ENCODE results near the gene AFAP1. TPM values are rescaled to one million over a fixed set of nuclear protein-coding genes. Genes with fewer than 3 reads are reported as not detected.

Gene AFAP1, protein sequence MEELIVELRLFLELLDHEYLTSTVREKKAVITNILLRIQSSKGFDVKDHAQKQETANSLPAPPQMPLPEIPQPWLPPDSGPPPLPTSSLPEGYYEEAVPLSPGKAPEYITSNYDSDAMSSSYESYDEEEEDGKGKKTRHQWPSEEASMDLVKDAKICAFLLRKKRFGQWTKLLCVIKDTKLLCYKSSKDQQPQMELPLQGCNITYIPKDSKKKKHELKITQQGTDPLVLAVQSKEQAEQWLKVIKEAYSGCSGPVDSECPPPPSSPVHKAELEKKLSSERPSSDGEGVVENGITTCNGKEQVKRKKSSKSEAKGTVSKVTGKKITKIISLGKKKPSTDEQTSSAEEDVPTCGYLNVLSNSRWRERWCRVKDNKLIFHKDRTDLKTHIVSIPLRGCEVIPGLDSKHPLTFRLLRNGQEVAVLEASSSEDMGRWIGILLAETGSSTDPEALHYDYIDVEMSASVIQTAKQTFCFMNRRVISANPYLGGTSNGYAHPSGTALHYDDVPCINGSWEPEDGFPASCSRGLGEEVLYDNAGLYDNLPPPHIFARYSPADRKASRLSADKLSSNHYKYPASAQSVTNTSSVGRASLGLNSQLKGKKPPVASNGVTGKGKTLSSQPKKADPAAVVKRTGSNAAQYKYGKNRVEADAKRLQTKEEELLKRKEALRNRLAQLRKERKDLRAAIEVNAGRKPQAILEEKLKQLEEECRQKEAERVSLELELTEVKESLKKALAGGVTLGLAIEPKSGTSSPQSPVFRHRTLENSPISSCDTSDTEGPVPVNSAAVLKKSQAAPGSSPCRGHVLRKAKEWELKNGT
- 6.2 and 6.7 TPM in 2 replicates for total RNA-seq

DNA sequence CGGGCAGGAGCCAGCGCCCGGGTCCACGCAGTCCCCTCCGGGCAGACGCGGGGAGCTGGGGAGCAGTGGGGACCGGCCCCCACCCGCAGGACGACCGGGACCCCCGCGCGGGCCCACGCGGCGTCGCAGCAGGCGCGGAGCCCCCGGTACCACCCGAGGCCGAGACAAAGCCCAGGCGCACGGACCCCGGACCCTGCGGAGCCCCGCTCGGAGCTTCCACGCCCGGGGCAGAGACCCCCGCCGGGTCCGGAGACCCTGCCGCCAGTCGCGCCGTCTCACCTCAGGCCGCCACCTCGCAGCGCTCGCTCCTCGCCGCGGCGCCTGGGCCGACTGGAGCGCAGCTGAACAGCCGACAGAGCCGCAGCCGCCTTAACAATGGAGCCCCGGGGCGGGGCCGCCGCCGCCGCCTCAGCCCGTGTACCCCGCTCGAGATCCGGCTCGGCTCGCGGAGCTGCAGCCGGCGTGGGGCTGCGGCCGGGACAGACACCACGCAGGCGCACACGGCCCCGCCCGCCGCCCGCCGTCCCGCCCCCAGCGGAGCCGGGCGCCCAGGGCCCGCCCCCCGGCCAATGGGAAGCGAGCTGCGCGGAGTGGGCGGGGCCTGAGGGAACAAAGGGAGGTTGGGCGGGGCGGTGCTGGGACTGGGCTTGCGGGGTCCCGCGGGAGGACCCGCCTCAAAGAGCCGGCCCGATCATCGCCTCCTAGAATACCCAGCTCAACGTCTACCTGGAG is at the start of gene AFAP1:
Gene AFAP1, minus strand, starts transcription at position 485 of the 732 bp plus-strand sequence. CDS start 67,783 bp downstream, outside the sequence.
- intact Hi-C loops (cut with micrococcal nuclease), result loop anchor here (1.0 to 10.0 kb wide), 3 partner anchors 31 to 1155 kb away; partner anchors contain the start of gene KIAA0232

DNA sequence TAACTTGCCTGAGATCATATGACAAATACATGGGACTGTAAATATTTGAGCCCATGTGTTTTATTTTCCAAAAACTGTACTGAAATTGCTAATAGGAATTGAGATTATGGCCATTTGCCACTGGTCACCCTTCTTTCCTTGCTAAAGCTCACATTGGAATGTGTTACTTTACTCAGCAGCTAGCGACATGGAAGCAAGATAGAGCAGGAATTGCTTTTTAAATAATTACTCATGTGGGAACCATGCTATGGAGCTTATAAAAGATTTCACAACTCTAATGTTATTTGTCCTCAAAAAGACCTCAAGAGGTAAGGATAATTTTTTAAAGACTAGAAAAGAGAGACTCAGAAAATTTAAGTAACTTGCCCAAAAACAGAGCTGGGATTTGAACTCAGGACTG is 48.8 kb upstream of the AFAP1 start:
- intact Hi-C loops (cut with micrococcal nuclease), result loop anchor here (5.0 kb wide), 1 partner anchor 111 kb away; no protein-coding TSS in a partner anchor

DNA sequence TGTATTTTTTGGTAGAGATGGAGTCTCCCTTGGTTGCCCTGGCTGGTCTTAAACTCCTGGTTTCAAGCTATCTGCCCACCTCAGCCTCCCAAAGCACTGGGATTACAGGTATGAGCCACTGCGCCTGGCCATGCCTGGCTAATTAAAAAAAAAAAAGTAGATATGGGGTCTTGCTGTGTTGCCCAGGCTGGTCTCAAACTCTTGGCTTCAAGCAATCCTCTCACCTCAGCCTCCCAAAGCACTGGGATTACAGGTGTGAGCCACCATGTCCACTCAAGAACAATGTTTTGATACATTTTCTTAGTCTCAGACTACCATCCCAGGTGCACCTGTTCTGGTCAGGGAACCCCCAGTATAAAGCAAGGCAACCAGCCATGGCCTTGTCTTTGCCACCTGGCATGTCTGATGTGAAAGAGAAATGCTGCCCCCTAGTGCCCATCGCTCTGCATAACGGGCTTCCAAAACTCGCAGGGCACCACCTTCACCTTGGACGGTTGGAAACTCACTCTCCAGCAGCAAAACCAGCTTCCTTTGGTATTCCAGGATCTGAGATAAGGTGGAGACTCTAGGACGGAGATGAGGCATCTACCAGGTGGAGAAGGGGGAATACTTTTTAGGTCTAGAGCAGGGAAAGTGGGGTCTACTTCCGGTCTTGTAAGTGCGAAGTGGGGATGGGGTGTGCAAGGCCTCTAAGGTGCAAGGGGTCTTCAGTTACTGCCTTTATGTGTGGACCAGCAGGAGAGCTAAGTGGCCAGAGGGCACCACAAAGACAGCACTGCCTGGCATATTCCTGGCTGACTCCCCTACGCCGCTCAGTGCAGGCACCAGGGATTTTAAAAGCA is 47.7 kb upstream of the AFAP1 start:
- intact Hi-C loops (cut with micrococcal nuclease), result loop anchor here (1.0 to 5.0 kb wide), 3 partner anchors 110 to 228 kb away; no protein-coding TSS in a partner anchor

DNA sequence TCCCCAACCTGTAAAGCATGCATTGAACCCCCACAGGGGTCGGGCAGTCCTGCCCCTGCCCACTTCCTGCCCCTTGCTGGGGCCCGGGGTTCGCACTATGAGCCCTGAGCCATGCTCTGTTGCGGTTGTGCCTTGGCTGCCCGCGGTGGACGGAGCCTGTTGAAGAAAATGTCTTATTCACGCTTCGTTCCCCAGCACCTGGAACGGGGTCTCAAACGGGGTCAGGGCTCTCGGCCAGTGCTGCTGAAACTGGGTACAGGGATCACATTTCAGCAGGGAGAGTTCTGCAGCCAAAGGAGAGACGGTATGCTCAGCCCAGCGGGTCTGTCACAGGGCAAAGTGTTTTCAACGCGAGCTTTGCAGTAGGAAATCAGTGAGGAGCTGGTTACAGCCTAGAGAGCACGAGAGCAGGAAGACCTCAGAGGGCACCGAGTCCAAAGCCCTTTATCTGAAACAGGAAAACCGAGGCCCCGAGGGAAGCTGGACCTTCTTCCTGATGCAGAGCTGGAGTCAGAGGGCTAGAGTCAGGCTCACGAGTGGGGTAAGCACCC is 46.3 kb upstream of the AFAP1 start:
- intact Hi-C loops (cut with micrococcal nuclease), result loop anchor here (5.0 kb wide), 1 partner anchor 109 kb away; no protein-coding TSS in a partner anchor

DNA sequence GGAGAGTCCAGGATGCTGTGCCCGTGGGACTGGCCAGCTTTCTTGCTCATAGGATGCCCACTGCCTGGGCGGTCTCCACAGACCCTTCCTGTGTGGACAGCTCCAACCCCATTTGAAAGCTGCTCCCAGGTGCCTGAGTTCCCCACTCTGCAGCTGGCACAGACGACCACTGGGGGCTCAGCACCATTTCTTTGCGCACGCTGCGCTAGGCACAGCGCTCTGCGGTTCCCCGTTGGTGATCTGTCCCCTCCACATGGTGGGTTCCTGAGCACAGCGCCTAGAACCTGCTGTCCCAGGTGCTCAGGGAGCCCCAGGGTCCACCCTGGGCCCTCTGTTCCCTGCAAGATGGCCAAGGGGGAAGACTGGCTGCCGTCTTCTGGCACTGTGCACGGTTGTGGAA is 45.4 kb upstream of the AFAP1 start:
- intact Hi-C loops (cut with micrococcal nuclease), result loop anchor here (5.0 kb wide), 1 partner anchor 108 kb away; no protein-coding TSS in a partner anchor

DNA sequence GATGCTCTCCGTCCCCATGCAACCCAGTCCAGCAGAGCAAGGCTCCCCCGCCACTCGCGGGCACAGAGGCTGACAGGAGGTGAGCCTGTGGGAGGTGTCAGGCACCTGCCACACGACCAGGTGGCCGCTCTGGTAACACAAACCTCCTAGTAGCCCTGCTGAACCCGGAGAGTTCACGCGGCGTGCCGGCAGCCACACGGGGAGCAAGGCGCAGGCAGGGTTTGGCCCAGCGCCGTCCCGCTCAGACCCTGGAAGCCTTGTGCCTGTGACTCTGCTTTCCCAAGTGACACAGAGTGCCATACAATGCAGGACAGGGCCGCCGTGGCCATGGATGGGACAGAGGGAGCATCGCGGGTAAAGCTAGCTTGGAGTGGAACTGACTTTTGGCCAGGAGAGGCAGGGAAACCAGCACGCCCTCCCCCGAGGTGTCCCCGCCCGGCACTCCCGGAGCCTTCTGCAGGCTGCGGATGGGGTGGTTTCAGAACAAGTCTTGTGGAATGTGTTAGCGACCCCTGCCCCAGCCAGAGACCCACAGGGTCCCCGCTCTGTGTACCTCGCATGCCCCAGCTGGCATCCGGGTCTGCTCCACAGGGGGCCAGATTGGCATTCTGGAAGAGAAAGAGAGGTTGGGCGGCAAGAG is 44.7 kb upstream of the AFAP1 start:
- intact Hi-C loops (cut with micrococcal nuclease), result no loop called here

DNA sequence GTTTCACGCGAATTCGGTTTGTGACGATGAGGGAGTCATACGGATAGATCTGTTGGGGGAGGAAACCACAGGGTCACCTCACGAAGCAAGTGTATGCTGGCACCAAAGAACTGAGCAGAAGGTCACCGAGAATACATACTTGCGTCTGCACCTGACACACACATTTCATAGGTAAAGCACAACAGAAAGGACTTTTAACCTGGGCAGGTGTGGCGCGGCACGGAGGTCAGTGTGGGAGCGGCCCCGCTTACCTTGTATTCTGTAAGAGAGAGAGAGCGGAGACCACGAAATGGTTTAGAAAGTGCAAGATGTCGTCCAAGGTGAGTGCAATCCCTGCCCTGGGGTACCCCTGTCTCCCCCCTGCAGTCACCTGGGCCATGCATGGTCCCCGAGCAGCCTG is 43.6 kb upstream of the AFAP1 start:
- intact Hi-C loops (cut with micrococcal nuclease), result no loop called here

DNA sequence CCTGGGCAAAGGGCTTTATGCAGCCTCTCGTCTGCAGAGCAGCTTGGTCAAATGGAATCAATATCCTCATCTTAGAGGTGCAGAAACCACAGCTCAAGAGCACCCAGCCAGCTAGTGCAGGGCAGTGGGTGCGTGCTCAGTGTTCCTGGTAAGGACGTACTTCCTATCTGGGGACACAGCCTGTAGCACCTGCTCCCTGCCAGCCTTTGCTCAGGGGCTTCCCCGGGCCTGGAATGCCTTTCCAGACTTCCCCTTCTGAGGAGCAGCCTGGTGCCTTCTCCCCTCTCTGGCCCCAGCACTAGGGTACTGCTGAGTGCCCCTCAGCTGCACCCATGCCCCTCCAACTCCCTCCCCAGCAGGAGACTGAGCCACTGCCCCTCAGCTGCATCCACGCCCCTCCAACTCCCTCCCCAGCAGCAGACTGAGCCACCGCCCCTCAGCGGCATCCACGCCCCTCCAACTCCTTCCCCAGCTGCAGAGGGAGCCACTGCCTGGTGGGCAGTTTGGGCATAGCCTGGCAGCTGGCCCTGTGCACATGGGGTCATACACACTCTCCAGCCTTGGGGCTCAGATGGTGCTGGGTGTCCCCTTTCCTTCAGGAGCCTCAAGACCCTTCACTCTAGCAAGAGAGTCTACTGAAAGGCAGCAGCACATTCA is 42.2 kb upstream of the AFAP1 start:
- intact Hi-C loops (cut with micrococcal nuclease), result no loop called here

DNA sequence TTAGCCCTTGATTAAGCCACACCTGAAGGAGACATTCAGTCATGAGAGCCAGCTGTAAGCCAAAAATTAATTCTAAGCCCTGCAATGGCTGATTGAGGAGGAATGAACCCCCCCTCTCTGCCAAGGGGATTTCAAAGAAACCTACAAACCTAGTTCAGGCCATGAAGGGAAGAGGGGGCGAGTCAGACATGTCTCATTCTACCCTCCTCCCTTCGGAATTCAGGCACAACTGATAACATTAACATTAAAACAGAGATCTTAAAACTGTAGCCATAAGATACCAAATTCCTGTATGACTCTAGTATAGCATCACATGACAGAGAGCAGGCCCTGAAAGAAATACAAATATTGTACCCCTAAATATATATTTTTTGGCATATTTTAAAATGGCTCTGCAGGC is 40.4 kb upstream of the AFAP1 start:
- intact Hi-C loops (cut with micrococcal nuclease), result no loop called here

DNA sequence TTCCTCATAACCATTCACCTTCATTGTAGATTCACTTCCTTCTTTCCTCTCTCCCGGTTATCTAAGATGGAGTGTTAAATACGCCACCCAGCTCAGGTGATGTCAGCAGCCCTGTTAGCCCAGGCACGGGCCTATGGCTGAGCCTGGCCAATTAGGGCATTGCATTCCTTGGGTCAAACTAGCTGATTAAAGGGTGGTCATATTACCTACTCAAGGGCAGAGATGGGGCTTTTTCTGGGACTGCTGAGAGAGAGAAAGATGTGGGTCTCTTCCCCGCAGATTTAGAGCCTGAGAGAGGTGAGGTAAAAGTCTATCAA is 39.9 kb upstream of the AFAP1 start:
- intact Hi-C loops (cut with micrococcal nuclease), result no loop called here

DNA sequence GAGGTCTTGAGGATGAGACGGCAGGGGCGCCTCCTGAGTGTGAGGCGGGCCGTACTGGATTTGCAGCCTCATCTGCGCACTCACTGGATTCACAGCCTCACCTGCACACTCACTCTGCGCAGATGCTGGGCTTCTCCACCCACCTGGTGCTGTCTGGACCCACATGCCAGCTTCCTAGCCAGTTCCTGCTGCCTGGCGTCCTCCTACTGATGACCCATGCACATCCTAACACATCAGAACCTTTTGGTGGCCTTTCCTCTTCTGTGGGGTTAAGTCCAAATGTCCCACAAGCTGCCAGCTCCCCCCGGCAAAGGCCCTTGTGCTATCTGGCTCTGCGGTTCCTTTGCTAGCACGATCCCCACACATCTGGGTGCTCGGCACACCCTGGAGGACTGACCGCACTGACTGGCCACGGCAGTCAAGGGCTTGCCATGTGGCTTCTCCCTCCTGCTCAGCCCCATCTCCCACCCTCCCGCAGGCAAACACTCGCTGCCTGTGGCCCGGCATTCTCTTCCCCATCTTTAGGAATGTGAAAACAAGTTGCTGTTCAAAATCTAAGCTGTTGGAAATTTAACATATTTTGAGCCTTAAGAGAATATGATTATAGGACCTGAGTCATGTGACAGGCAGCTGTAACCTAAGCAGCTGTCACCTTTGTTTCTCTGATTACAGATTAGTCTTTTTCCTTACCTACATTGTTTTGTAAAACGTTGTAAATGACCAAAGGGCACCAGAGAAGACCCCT is 39.4 kb upstream of the AFAP1 start:
- intact Hi-C loops (cut with micrococcal nuclease), result no loop called here

DNA sequence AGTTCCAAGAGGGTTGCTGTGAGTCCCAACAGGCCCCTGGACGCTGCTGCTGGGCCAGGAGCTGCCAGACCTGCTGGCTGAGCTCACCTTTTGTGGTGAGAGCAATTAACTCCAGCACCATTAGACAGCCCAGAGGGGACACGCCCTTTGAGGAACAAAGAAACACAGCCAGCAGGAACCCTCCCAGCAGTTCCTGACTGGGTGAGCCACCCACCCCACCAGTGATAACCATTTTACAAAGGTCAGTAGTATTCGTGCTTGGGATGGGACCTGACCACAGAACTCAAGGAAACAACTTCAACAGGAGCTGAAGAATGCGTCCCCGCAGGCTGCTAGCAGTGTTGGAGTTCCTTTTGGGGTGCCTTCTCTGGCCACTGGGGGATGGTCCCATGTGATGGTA is 38.8 kb upstream of the AFAP1 start:
- intact Hi-C loops (cut with micrococcal nuclease), result no loop called here

DNA sequence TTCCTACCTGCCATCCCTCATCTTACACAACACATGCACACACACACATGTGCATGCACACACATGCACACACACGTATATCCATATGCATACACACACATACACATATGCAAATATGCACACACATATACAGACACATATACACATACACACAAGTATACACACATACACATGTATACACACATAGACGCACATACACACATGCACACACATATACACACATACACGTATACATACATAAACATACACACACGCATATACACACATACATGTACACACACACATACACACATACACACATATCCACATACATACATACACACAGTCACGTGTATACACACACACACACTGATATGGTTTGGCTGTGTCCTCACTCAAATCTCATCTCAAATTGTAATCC is 37.0 kb upstream of the AFAP1 start:
- intact Hi-C loops (cut with micrococcal nuclease), result no loop called here

DNA sequence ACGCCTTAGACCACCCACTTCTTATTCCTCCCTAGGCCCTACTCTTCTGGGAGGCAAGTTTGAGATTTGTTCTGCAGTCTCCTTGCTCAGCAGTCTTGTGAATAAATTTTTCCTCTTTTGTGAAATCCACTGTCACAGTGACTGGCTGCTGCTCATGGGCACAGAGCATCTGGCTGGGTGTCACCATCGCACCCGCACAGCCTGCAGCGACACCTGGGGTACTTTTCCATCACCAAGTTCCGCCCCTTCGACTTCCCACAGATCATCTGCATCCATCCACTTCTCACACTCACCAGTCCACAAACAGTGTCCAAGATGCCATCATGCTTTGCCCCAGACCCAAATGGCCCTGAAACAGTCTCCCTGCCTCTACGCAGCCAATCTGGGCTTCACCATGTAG is 36.4 kb upstream of the AFAP1 start:
- intact Hi-C loops (cut with micrococcal nuclease), result no loop called here

DNA sequence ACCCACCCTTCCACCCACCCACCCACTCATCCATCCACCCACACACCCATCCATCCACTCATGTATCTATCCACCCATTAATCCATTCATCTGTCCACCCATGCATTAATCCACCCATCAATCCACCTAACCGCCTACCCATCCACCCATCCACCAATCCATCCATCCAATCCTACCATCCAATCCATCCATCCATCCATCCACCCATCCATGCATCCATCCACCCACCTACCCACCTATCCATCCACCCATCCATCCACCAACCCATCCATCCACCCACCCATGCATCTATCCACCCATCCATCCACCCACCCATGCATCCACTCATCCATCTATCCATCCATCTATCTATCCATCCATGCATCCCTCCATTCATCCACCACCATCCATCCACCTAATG is 34.8 kb upstream of the AFAP1 start:
- intact Hi-C loops (cut with micrococcal nuclease), result loop anchor here (5.0 kb wide), 1 partner anchor 217 kb away; no protein-coding TSS in a partner anchor

DNA sequence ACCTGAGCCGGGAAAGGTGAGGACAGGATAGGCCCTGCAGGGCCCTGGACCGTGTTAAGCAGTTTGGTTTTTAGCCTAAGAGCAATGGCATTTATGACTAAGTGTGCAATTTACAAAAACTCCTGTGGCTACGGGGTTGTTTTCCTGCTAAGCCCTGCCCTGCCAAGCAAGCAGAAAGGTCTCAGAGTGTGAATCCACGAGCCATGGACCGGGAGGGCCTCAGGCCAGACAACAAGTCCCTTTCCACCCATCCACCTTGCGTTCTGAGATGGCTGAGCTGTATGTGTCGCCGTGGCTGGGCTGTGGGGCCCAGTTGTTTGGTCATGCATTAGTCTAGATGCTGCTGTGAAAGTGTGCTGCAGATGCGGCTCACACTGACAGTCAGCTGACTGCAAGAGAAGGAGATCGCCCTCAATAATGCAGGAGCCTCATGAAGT is 33.9 kb upstream of the AFAP1 start:
- intact Hi-C loops (cut with micrococcal nuclease), result loop anchor here (5.0 kb wide), 1 partner anchor 216 kb away; no protein-coding TSS in a partner anchor

DNA sequence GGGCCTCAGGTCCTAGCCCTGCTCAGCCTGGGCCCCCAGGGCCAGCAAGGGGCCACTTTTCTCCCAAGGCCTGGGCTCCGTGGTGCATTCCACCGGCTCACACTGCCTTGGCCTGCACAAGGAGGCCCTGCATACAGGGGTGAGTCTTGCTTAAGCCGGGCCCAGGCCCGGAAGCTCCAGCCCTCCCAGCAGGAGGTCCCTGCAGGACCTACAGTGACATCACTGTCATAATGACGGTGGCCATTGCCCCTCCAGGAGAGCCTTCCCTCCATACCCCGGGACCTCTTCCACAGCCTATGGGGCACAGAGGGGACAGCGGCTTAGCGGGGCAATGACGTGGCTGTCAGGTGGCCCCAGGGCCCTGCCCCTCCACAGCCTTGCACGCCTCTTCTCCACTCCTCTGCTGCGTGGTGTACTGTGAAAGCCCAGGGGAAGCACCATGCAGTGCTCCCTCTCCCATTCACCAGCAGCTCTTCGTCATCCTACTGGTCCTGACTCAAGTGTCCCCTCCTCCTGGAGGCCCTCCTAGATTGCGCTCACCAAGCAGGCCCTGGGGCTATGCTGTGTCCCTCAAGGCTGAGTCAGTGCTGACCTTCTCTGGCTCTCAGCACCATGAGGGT is 32.3 kb upstream of the AFAP1 start:
- intact Hi-C loops (cut with micrococcal nuclease), result loop anchor here (5.0 kb wide), 1 partner anchor 215 kb away; no protein-coding TSS in a partner anchor

DNA sequence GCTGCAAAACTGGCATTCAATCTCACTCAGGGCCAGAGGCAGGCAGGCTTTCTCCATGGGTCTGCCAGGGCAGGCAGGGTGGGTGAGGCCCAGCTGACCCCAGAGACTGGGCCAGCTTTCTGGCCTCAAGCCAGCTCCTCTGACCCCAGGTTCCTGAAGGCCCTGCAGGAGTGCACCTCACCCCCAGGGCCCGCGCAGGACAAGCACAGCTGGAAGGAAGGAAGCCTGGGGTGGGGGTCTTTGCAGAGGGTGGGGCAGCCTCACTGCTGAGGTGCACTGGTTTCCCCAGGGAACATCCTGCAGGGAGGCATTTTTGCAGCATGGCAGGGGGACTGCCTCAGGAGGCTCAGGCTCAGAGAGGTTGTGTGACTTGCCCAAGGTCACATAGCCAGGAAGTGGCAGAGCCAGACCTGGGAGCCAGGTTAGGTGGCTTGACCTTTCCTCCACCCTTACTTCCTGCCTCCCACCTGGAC is 31.5 kb upstream of the AFAP1 start:
- intact Hi-C loops (cut with micrococcal nuclease), result loop anchor here (5.0 kb wide), 1 partner anchor 214 kb away; no protein-coding TSS in a partner anchor
